Measurements from ENCODE around the gene FCRL3. TPM values are rescaled to one million over a fixed set of nuclear protein-coding genes. Genes with fewer than 3 reads are reported as not detected.

The FCRL3 gene
- total RNA-seq, 1 experiment from 2014 or later, result not detected

DNA sequence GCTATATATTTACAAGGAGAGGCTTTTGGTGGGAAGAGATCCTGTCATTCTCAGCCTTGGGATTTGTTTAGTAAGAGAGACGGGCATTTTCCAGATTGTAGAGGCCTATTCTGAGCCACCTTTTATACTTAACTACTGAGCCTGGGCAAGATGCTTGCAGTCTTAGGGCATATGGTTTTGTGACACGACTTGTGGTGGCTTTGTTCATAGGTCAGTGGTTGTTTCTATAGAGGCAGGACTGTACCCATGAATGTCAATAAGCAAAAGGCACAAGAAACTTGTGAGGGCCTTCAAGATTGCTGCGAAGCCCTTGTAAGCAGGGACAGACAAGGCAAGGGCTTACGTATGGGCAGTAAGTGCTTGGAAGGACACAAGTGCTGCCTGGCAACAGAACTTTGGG lies 3.4 kb upstream of the FCRL3 start:
- no peak for DNase-seq (ENCODE audit: low spot score)
- H3K4me3 Mint-ChIP-seq, result no peak overlapping the region
- H3K9me3 Mint-ChIP-seq, result peaks cover 7% of the 10 kb centered on the region; the same call in 1 of the 2 replicates
- TF ChIP-seq TEAD1 (CRISPR knock-in tag; IDR thresholded peaks at IDR 0.05) (no peak), SMAD3 (CRISPR knock-in tag; IDR thresholded peaks at IDR 0.05; ENCODE audit: borderline replicate concordance) (no peak)
- no peak for ATAC-seq
- H3K27me3 Mint-ChIP-seq (ENCODE audit: low read depth), result no peaks in the 10 kb centered on the region; the same call in none of the 2 replicates
- CTCF ChIA-PET, result no interaction called here
- POLR2A ChIA-PET, result no interaction called here
- H3K4me1 Mint-ChIP-seq, result peaks cover 7% of the 10 kb centered on the region
- no peak overlapping the region for H3K27ac Mint-ChIP-seq
- H3K36me3 Mint-ChIP-seq, result no peaks in the 10 kb centered on the region

DNA sequence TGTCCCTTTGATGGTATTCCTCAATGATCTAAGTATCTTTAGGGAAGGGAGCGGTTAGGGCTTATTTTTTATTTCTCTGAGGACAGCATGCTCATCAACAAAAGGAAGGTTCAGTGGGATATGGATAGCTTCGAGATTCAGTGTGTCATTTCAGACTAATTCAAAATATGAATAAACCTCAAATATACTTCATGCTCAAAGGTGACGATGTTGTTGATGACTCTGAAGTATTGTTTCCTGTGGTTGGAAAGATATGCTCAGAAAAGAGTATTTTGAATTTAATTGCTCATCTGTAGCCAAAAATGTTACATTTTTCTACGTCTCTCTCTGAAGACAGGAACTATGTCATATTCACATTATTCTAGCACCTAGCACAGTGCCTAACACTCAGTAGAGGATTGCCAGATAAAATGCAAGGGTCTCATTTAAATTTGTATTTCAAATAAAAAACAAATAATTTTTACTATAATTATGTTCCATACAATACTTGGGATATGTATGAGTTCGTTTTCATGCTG lies 1.8 kb upstream of the FCRL3 start:
- TF ChIP-seq KAT7 (CRISPR knock-in tag; IDR thresholded peaks at IDR 0.05; ENCODE audit: borderline replicate concordance) (no peak), NR3C1 (CRISPR knock-in tag; conservative IDR thresholded peaks at IDR 0.05; ENCODE audit: low read depth) (no peak), NR2C2 (CRISPR knock-in tag; IDR thresholded peaks at IDR 0.05) (no peak), NFYB (CRISPR knock-in tag; conservative IDR thresholded peaks at IDR 0.05; ENCODE audit: low read depth) (no peak), MYBL2 (CRISPR knock-in tag; IDR thresholded peaks at IDR 0.05) (no peak), ZNF396 (CRISPR knock-in tag; IDR thresholded peaks at IDR 0.05; ENCODE audit: borderline replicate concordance) (no peak), GABPB1 (CRISPR knock-in tag; IDR thresholded peaks at IDR 0.05) (no peak)
- TF ChIP-seq, protein P1, sequence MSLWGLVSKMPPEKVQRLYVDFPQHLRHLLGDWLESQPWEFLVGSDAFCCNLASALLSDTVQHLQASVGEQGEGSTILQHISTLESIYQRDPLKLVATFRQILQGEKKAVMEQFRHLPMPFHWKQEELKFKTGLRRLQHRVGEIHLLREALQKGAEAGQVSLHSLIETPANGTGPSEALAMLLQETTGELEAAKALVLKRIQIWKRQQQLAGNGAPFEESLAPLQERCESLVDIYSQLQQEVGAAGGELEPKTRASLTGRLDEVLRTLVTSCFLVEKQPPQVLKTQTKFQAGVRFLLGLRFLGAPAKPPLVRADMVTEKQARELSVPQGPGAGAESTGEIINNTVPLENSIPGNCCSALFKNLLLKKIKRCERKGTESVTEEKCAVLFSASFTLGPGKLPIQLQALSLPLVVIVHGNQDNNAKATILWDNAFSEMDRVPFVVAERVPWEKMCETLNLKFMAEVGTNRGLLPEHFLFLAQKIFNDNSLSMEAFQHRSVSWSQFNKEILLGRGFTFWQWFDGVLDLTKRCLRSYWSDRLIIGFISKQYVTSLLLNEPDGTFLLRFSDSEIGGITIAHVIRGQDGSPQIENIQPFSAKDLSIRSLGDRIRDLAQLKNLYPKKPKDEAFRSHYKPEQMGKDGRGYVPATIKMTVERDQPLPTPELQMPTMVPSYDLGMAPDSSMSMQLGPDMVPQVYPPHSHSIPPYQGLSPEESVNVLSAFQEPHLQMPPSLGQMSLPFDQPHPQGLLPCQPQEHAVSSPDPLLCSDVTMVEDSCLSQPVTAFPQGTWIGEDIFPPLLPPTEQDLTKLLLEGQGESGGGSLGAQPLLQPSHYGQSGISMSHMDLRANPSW (CRISPR knock-in tag; conservative IDR thresholded peaks at IDR 0.05; ENCODE audit: low read depth), result no peak
- TF ChIP-seq, protein P2, sequence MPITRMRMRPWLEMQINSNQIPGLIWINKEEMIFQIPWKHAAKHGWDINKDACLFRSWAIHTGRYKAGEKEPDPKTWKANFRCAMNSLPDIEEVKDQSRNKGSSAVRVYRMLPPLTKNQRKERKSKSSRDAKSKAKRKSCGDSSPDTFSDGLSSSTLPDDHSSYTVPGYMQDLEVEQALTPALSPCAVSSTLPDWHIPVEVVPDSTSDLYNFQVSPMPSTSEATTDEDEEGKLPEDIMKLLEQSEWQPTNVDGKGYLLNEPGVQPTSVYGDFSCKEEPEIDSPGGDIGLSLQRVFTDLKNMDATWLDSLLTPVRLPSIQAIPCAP (CRISPR knock-in tag; IDR thresholded peaks at IDR 0.05), result no peak
- TF ChIP-seq, protein P3, sequence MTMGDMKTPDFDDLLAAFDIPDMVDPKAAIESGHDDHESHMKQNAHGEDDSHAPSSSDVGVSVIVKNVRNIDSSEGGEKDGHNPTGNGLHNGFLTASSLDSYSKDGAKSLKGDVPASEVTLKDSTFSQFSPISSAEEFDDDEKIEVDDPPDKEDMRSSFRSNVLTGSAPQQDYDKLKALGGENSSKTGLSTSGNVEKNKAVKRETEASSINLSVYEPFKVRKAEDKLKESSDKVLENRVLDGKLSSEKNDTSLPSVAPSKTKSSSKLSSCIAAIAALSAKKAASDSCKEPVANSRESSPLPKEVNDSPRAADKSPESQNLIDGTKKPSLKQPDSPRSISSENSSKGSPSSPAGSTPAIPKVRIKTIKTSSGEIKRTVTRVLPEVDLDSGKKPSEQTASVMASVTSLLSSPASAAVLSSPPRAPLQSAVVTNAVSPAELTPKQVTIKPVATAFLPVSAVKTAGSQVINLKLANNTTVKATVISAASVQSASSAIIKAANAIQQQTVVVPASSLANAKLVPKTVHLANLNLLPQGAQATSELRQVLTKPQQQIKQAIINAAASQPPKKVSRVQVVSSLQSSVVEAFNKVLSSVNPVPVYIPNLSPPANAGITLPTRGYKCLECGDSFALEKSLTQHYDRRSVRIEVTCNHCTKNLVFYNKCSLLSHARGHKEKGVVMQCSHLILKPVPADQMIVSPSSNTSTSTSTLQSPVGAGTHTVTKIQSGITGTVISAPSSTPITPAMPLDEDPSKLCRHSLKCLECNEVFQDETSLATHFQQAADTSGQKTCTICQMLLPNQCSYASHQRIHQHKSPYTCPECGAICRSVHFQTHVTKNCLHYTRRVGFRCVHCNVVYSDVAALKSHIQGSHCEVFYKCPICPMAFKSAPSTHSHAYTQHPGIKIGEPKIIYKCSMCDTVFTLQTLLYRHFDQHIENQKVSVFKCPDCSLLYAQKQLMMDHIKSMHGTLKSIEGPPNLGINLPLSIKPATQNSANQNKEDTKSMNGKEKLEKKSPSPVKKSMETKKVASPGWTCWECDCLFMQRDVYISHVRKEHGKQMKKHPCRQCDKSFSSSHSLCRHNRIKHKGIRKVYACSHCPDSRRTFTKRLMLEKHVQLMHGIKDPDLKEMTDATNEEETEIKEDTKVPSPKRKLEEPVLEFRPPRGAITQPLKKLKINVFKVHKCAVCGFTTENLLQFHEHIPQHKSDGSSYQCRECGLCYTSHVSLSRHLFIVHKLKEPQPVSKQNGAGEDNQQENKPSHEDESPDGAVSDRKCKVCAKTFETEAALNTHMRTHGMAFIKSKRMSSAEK (CRISPR knock-in tag; IDR thresholded peaks at IDR 0.05; ENCODE audit: borderline replicate concordance), result no peak
- CTCF ChIA-PET, result no interaction called here
- no peak overlapping the region for H3K27ac Mint-ChIP-seq
- DNase-seq (ENCODE audit: low spot score) (no peak), ATAC-seq (no peak)
- H3K27me3 Mint-ChIP-seq (ENCODE audit: low read depth), result no peaks in the 10 kb centered on the region; the same call in 1 of the 2 replicates
- H3K9me3 Mint-ChIP-seq, result peaks cover 7% of the 10 kb centered on the region; the same call in 1 of the 2 replicates
- no peaks in the 10 kb centered on the region for H3K36me3 Mint-ChIP-seq
- H3K4me3 Mint-ChIP-seq, result no peak overlapping the region
- peaks cover 19% of the 10 kb centered on the region for H3K4me1 Mint-ChIP-seq
- POLR2A ChIA-PET, result no interaction called here

DNA sequence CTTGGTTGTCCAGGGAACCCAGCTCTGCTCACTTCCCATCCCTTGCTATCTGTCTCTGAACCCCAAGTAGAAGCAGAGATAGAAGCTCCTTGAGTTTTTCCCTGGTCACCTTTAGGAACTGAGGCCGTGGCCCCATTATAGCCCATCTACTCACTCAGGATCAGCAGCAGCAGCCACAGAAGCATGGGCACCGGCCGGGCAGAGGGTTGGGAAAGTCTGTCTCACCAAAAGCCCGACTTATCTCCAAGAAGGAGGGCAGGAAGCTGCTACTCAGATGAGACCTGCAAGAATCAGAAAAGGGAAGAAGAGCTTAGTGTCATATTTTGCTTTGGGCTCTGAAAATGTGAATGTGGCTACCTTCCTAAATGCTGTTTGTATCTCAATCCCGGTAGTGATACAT lies 264 bp downstream of the FCRL3 start:
- H3K27ac Mint-ChIP-seq, result no peak overlapping the region
- TF ChIP-seq HMGA2 (CRISPR knock-in tag; IDR thresholded peaks at IDR 0.05) (no peak), SP1 (CRISPR knock-in tag; conservative IDR thresholded peaks at IDR 0.05) (no peak), PRRX2 (CRISPR knock-in tag; IDR thresholded peaks at IDR 0.05) (no peak)
- TF ChIP-seq, protein P4, sequence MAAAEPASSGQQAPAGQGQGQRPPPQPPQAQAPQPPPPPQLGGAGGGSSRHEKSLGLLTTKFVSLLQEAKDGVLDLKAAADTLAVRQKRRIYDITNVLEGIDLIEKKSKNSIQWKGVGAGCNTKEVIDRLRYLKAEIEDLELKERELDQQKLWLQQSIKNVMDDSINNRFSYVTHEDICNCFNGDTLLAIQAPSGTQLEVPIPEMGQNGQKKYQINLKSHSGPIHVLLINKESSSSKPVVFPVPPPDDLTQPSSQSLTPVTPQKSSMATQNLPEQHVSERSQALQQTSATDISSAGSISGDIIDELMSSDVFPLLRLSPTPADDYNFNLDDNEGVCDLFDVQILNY (CRISPR knock-in tag; IDR thresholded peaks at IDR 0.05), result no peak
- no peak for DNase-seq (ENCODE audit: low spot score)
- no peaks in the 10 kb centered on the region for H3K36me3 Mint-ChIP-seq
- ChIA-PET POLR2A (no interaction called here), CTCF (no interaction called here)
- H3K9me3 Mint-ChIP-seq, result no peaks in the 10 kb centered on the region
- H3K4me1 Mint-ChIP-seq, result peaks cover 20% of the 10 kb centered on the region
- ATAC-seq, result no peak
- H3K4me3 Mint-ChIP-seq, result no peak overlapping the region
- peaks cover 3% of the 10 kb centered on the region for H3K27me3 Mint-ChIP-seq (ENCODE audit: low read depth)

All from WTC11 (cell line).